OCI-LY7 (cell line): ENCODE results near the gene SPNS2.

Experiments used
- CTCF ChIP-seq: fragments of 200-600 bp; sonication (generic); conservative IDR thresholded peaks from 2 replicates; pipeline ENCODE4 v1.5.1; 2014; ENCODE audit warnings: mild to moderate bottlenecking, antibody characterized with exemption, low read length, moderate library complexity, mixed read lengths
- EZH2phosphoT487 ChIP-seq: fragments of 200-600 bp; sonication (generic); IDR thresholded peaks from 2 replicates; pipeline ENCODE4 v1.6.1; 2018; ENCODE audit warnings: low read depth, borderline replicate concordance, mild to moderate bottlenecking, mixed run types, antibody characterized with exemption, low read length, moderate library complexity, mixed read lengths

- no peak for TF ChIP-seq CTCF
- TF ChIP-seq EZH2phosphoT487 = no peak
Measured at GRCh38 chr17:4532860-4533522, 34.3 kb downstream of the SPNS2 start.
